Smooth muscle cell (in vitro differentiated cells): ENCODE results near the gene HAUS5. TPM values are rescaled to one million over a fixed set of nuclear protein-coding genes. Genes with fewer than 3 reads are reported as not detected.

ENCODE experiments used
- DNase-seq: peaks from one replicate; lab custom pipeline; 2025; ENCODE audit not compliant: unreplicated experiment; lab: John Stamatoyannopoulos, UW
- H2AFZ ChIP-seq: fragments of 200-600 bp; sonication (generic); 2 replicates; pipeline ENCODE4 v1.6.0; 2016; ENCODE audit warnings: antibody characterized with exemption, low read depth, mild to moderate bottlenecking
- H3F3A ChIP-seq: fragments of 200-600 bp; sonication (generic); 2 replicates; pipeline ENCODE4 v1.6.0; 2017; ENCODE audit warnings: antibody characterized with exemption, low read depth
- H3K27ac ChIP-seq: fragments of 200-600 bp; sonication (generic); 2 replicates; pipeline ENCODE4 v1.5.1; 2016; ENCODE audit warnings: low read depth, mild to moderate bottlenecking
- H3K27me3 ChIP-seq: fragments of 200-600 bp; sonication (generic); 2 replicates; pipeline ENCODE4 v1.6.1; 2016; ENCODE audit warnings: low read depth, mild to moderate bottlenecking
- H3K36me3 ChIP-seq: fragments of 200-600 bp; sonication (generic); 2 replicates; pipeline ENCODE4 v1.5.1; 2016; ENCODE audit warnings: low read depth
- H3K4me1 ChIP-seq: fragments of 200-600 bp; sonication (generic); 2 replicates; pipeline ENCODE4 v1.5.1; 2016; ENCODE audit warnings: low read depth
- H3K4me2 ChIP-seq: fragments of 200-600 bp; sonication (generic); 2 replicates; pipeline ENCODE4 v1.6.0; 2016; ENCODE audit warnings: mild to moderate bottlenecking
- H3K4me3 ChIP-seq: fragments of 200-600 bp; sonication (generic); 2 replicates; pipeline ENCODE4 v1.5.1; 2016; ENCODE audit warnings: mild to moderate bottlenecking
- H3K79me2 ChIP-seq: fragments of 200-600 bp; sonication (generic); 2 replicates; pipeline ENCODE4 v1.6.0; 2016; ENCODE audit warnings: low read depth, mild to moderate bottlenecking
- H3K9ac ChIP-seq: fragments of 200-600 bp; sonication (generic); 2 replicates; pipeline ENCODE4 v1.6.0; 2016; ENCODE audit warnings: low read depth
- H3K9me3 ChIP-seq: fragments of 200-600 bp; sonication (generic); replicated peaks from 2 replicates; pipeline ENCODE4 v1.5.1; 2016; ENCODE audit warnings: low read depth
- H4K20me1 ChIP-seq: fragments of 200-600 bp; sonication (generic); 2 replicates; pipeline ENCODE4 v1.6.0; 2016; ENCODE audit warnings: low read depth
- CTCF ChIP-seq: fragments of 200-600 bp; sonication (generic); IDR thresholded peaks from 2 replicates; pipeline ENCODE4 v1.5.1; 2017; ENCODE audit warnings: borderline replicate concordance, mild to moderate bottlenecking, antibody characterized with exemption; ENCODE audit not compliant: insufficient read depth, poor library complexity, severe bottlenecking
- WGBS: methylation state at CpG from one replicate; pipeline ENCODE4 v1.1.7; 2016; ENCODE audit warnings: low lambda C conversion rate; 5-methylcytosine and 5-hydroxymethylcytosine counted together
- polyA plus RNA-seq: library from polyadenylated mRNA; unstranded; fragments of >200 nt; fragmentation: Nextera tagmentation; extraction: Ambion mirVana; gene quantifications from 2 replicates; pipeline ENCODE4 v1.2.1, GENCODE V29; 2016
- total RNA-seq: library from RNA; depleted of rRNA; stranded (reverse); fragments of >200 nt; gene quantifications from 2 replicates; pipeline ENCODE4 v1.2.3, GENCODE V29; 2014

The HAUS5 gene
- total and polyA plus RNA-seq, 2 experiments from 2014 or later = 6.4 to 14.0 TPM

GRCh38 chr19:35565016-35565856 lies 47.3 kb upstream of the HAUS5 start:
- Histone ChIP-seq H3K9me3 (no peaks in the 10 kb centered on the region), H3K27me3 (peaks cover 23% of the 10 kb centered on the region), H2AFZ (no peak overlapping the region), H3K79me2 (no peaks in the 10 kb centered on the region), H3K27ac (no peak overlapping the region), H4K20me1 (no peaks in the 10 kb centered on the region), H3K9ac (no peak overlapping the region), H3K4me1 (no peaks in the 10 kb centered on the region), H3K4me3 (no peak overlapping the region), H3K36me3 (no peaks in the 10 kb centered on the region), H3F3A (no peaks in the 10 kb centered on the region), H3K4me2 (no peak overlapping the region)
- no peak for TF ChIP-seq CTCF
- no peak for DNase-seq
- WGBS = 89% methylated on average over 11 of the region's 12 CpGs

- TF ChIP-seq CTCF = no peak
- no peaks in the 10 kb centered on the region for H3K4me1 ChIP-seq
- no peak overlapping the region for H3K27ac ChIP-seq
- H3K4me2 ChIP-seq = no peak overlapping the region
- no peaks in the 10 kb centered on the region for H3K9me3 ChIP-seq
- H3K79me2 ChIP-seq = no peaks in the 10 kb centered on the region
- H3K4me3 ChIP-seq = no peak overlapping the region
- H2AFZ ChIP-seq = no peak overlapping the region
- WGBS = 92% methylated on average over 7 of the region's 7 CpGs
- no peaks in the 10 kb centered on the region for H4K20me1 ChIP-seq
- H3F3A ChIP-seq = no peaks in the 10 kb centered on the region
- H3K9ac ChIP-seq = no peak overlapping the region
- peaks cover 9% of the 10 kb centered on the region for H3K27me3 ChIP-seq
- no peak for DNase-seq
- no peaks in the 10 kb centered on the region for H3K36me3 ChIP-seq
Observed at GRCh38 chr19:35566738-35567137, 45.8 kb upstream of the HAUS5 start.

- H3K9me3 ChIP-seq = no peaks in the 10 kb centered on the region
- H3K36me3 ChIP-seq = no peaks in the 10 kb centered on the region
- H2AFZ ChIP-seq = no peak overlapping the region
- H3K79me2 ChIP-seq = no peaks in the 10 kb centered on the region
- 76% methylated on average over 5 of the region's 5 CpGs for WGBS
- H3K4me2 ChIP-seq = no peak overlapping the region
- DNase-seq = no peak
- TF ChIP-seq CTCF = no peak
- H3K27me3 ChIP-seq = peaks cover 4% of the 10 kb centered on the region
- H3K27ac ChIP-seq = no peak overlapping the region
- no peaks in the 10 kb centered on the region for H4K20me1 ChIP-seq
- H3K9ac ChIP-seq = no peak overlapping the region
- H3K4me3 ChIP-seq = no peak overlapping the region
- H3K4me1 ChIP-seq = no peaks in the 10 kb centered on the region
- H3F3A ChIP-seq = no peaks in the 10 kb centered on the region
Observed at GRCh38 chr19:35569281-35569781, 43.2 kb upstream of the HAUS5 start.
